NCI-H2081 treated with DMSO at 0.1 percent for 48 hours (cell line): Measurements from ENCODE around the gene PANK2.
"Not testable (repeated sequence)": the region's sequence is repeated elsewhere in the genome, so short reads cannot be mapped to it uniquely, and the experiment has no call there.

ENCODE experiments used
- DNase-seq: peaks from one replicate; lab custom pipeline; 2025; lab: John Stamatoyannopoulos, UW

The PANK2 gene

GRCh38 chr20:3901706-3902440, 12.7 kb downstream of the PANK2 start:
- no peak for DNase-seq

GRCh38 chr20:3902446-3902845, 13.3 kb downstream of the PANK2 start:
- no peak for DNase-seq

DNA sequence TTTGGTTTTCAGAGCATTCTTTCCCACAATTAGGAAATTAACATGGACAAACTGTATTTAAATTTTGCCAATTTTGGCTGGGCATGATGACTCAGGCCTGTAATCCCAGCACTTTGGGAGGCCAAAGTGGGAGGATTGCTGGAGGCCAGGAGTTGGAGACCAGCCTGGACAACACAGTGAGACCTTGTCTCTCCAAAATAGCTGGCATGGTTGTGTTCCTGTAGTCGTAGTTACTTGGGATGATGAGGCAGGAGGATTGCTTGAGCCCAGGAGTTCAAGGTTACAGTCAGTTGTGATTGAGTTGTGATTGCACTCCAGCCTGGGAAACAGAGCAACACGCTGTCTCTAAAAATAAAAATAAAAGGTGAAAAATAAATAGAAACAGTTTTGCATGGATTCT, 15.0 kb downstream of the PANK2 start:
- no peak for DNase-seq

DNA sequence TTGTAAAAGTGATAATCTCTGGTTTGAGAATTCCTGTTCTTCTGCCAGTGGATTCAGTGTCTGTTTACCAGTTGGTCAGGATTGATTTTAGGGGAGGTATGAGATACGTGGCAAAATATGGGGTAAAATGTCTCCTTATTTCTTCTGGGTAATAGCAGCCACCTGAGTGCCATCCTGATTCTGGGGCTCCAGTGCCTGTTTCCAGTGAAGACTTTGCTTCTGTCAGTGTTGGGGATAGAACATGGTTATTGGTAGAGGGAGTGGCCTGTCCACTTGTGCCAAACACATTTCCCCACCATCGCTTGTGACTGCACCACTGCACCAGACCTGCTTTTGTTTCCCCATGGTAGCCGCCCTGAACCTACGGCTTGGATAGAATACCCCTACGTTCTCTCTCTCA, 15.7 kb downstream of the PANK2 start:
- DNase-seq = no peak

GRCh38 chr20:3906744-3907721, 17.8 kb downstream of the PANK2 start:
- DNase-seq = not testable (repeated sequence)

- no peak for DNase-seq
Observed at GRCh38 chr20:3908667-3909066, 19.5 kb downstream of the PANK2 start.

DNA sequence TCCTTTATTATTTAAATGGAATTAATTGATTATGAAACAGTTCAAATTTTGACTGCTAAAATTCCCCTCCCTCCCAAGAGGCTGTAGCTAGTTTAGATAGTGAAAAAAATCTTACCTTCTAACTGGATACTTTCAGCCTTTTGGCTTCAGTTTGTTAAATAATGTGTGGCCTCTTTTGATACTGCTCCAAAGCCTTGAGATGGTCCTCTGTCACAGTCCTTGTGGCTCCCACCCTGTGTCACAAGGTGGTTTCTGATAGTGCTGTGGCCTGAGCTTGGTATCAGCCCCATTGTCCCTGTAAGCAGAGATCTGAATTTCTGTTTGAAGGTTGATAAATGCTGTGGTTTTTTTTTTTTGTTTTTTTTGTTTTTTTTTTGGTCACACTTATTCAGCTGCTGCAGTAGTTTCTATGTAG, 20.8 kb downstream of the PANK2 start:
- DNase-seq = no peak

DNA sequence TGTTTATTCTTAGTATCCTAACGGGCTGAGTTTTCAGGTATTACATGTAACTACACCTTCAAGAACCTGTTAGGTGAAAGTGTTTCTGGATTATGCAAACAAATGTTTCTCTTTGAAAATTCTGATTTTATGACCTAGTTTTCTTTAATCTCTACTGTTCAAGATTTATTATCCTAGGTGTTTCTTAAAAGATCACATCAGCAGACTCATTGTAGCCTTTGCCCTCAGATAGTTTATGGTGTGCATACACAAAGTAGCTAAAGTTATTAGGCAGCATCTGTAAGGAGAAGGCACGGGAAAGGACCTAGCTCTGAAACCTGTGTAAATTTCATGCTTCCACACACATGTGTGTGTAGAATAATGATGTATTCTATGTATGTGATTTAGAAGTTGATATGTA, 21.7 kb downstream of the PANK2 start:
- DNase-seq = no peak

GRCh38 chr20:3911956-3912355, 22.8 kb downstream of the PANK2 start:
- no peak for DNase-seq

DNA sequence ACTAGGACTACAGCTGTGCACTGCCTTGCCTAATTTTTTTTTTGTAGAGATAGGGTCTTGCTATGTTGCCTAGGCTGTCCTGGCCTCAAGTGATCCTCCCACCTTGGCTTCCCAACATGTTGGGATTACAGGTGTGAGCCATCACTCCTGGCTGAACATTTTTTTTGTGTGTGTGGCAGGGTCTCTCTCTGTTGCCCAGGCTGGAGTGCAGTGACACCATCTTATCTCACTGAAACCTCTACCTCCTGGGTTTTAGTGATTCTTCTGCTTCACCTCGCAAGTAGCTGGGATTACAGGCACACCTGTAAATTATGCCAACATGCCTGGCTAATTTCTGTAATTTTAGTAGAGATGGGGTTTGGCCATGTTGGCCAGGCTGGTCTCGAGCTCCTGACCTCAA, 25.3 kb downstream of the PANK2 start:
- no peak for DNase-seq

DNA sequence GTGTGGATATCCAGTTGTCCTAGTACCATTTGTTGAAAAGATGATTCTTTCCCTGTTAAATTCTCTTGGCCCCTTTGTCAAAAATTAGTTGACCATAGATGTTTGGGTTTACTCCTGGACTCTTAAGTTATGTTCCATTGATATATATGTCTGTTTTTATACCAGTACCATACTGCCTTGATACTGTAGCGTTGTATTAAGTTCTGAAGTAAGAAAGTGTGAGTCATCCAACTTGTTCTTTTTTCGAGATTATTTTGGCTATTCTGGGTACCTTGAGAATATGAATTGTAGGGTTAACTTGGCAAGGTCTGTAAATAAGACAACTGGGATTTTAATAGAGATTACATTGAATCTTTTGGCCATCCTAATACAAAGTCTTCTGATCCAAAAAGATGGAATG, 26.5 kb downstream of the PANK2 start:
- no peak for DNase-seq

DNA sequence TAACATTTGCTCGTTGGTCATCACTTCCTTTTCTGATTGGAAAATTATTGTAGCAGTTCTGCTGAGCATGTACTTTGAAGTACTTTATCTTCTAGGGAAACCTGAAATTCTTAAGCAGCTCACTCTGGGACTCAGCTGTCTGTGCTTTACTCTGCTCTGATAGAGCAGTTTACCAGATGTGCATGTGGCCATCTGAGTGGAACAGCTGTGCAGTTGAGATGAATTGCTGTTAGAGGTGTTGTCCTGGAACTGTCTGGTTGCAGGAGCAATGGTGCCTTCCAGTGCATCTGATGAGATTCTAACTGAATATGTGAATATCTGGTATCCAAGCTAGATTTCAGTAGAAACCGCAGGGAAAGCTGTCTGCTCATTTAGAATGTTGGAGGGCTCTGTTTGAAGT, 27.2 kb downstream of the PANK2 start:
- no peak for DNase-seq

- DNase-seq = no peak
Observed at GRCh38 chr20:3919352-3919751, 30.2 kb downstream of the PANK2 start.

GRCh38 chr20:3922223-3922982, 33.2 kb downstream of the PANK2 start:
- no peak for DNase-seq

- DNase-seq = no peak
Observed at GRCh38 chr20:3922983-3923339, 33.8 kb downstream of the PANK2 start.

DNA sequence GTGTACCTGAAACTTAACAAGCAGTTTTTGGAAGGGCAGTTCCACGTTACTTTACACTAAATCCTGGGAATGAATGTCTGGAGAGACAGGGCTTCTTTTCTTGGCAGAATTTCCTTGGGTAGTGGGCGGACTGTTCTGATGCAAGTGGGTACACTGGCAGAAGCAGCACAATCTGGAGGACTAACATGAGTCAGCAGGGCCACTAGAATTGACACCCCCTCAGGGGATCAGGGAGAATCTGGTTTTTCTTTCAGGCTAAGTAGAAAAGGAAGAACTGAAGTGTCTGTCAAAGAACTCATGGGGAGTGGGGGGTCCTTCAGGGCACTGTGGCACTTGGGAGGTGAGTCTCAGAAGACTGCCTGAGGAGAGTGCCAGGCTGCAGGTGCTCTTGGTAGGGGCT, 34.6 kb downstream of the PANK2 start:
- no peak for DNase-seq

DNA sequence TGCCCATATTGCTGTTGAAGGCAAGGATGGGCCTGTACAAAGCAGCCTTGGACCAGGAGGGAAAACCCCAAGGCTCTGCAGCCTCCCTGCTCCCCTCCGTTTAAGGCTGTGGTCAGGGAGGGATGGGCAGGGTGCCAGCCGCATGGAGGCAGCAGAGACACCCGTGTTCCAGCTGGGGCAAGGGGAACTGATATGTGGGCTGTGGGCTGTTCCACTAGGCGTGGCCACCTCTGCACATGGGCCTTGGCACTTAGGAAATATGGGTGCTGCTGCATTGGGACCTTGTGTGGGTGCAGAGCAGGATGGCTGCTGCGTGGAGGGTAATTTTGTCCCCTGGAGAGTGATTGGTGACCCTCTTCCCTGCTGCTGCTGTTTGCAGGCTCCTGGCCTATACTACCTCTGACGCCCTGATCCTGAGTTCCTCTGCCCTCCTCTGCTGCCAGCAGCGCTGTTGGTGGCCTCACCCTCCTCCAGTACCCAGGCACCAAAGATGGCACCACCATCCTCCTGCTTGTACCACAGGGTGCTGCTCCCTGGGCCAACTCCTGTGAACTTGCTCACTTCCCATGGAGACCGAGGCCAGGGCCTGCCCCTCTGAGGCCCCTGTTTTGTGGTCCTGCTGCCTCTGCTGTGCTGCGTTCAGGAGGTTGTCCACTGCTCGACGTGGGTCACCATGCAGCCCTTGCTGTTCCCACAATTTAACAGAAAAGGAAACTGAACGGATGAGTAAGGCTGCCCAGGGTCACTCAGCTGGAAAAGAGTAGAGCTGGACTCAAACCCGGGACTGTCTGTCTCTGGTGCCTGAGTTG, 35.3 kb downstream of the PANK2 start:
- DNase-seq = no peak

- DNase-seq = no peak
Observed at GRCh38 chr20:3925113-3925695, 36.0 kb downstream of the PANK2 start.

- DNase-seq = no peak
Observed at GRCh38 chr20:3925899-3926638, 36.9 kb downstream of the PANK2 start.

DNA sequence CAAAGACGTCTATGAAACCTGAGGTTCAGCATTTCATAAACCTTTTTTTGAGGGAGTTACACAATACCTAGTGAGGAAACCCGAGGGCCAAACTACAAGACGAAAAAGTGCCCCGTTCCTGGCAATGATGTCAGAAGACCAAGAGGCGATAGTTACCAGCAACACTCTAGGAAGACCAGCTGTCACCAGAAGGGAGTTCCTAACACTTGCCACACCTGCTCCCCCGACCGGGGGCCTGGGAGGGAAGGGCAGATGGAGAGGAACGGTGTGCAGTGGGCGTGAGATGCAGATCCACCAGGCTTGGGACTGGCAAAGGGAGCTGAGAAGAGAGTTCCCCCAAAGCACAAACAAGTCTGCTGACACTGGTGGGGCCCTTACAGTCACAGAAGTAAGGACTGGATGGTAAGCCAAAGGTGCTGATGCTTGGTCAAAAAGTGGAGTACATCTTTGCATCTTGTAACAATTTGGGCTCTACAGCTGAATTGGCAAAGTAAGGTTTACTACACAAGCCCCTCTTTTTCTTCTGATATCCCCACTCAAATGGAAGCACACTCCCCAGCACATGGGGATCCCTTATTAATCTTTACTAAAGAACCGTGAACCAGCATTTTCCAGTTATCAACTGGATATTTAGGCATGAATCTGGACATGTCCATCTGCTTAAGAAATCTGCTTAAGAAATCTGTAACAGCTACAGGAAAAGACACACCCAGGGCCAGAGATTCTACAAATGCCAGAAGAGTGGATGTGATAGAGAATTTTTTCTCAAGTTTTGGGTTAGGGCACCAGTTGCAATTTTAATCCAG, 38.5 kb downstream of the PANK2 start:
- DNase-seq = no peak
